ENCODE data around the gene TLX3. TPM values are rescaled to one million over a fixed set of nuclear protein-coding genes. Genes with fewer than 3 reads are reported as not detected.

Gene TLX3
- total RNA-seq, 1 donor from 2014 or later: not detected

GRCh38 chr5:171275841-171276544, 33.1 kb upstream of the TLX3 start:
- H3K4me1 Mint-ChIP-seq: peaks cover 17% of the 10 kb centered on the region
- no peak overlapping the region for H3K4me3 Mint-ChIP-seq

GRCh38 chr5:171283753-171284152, 25.3 kb upstream of the TLX3 start:
- Mint-ChIP-seq H3K9me3 (no peaks in the 10 kb centered on the region), H3K4me1 (peaks cover 2% of the 10 kb centered on the region), H3K4me3 (no peak overlapping the region), H3K27ac (no peak overlapping the region), H3K36me3 (peaks cover 5% of the 10 kb centered on the region), H3K27me3 (ENCODE audit: low read depth) (no peaks in the 10 kb centered on the region)
- TF ChIP-seq CTCF (IDR thresholded peaks at IDR 0.05; ENCODE audit: unreplicated experiment): no peak
- DNase-seq (ENCODE audit: low spot score in 2 of 2, unreplicated experiment in 2 of 2): no peak

More at GRCh38 chr5:171275841-171276544, 33.1 kb upstream of the TLX3 start:
- DNase-seq (ENCODE audit: low spot score in 2 of 2, unreplicated experiment in 2 of 2): no peak
- Mint-ChIP-seq H3K27me3 (ENCODE audit: low read depth) (no peaks in the 10 kb centered on the region), H3K9me3 (peaks cover 7% of the 10 kb centered on the region), H3K36me3 (no peaks in the 10 kb centered on the region), H3K27ac (no peak overlapping the region)
- no peak for TF ChIP-seq CTCF (IDR thresholded peaks at IDR 0.05; ENCODE audit: unreplicated experiment)

GRCh38 chr5:171285465-171285864, 23.6 kb upstream of the TLX3 start:
- Mint-ChIP-seq H3K4me1 (peaks cover 2% of the 10 kb centered on the region), H3K4me3 (no peak overlapping the region), H3K9me3 (no peaks in the 10 kb centered on the region), H3K36me3 (peaks cover 5% of the 10 kb centered on the region), H3K27ac (no peak overlapping the region), H3K27me3 (ENCODE audit: low read depth) (no peaks in the 10 kb centered on the region)
- no peak for TF ChIP-seq CTCF (IDR thresholded peaks at IDR 0.05; ENCODE audit: unreplicated experiment)
- no peak for DNase-seq (ENCODE audit: low spot score in 2 of 2, unreplicated experiment in 2 of 2)

GRCh38 chr5:171288066-171288465, 21.0 kb upstream of the TLX3 start:
- Mint-ChIP-seq H3K9me3 (no peaks in the 10 kb centered on the region), H3K27me3 (ENCODE audit: low read depth) (no peaks in the 10 kb centered on the region), H3K4me3 (no peak overlapping the region), H3K4me1 (peaks cover 2% of the 10 kb centered on the region), H3K36me3 (peaks cover under 1% of the 10 kb centered on the region), H3K27ac (no peak overlapping the region)
- no peak for TF ChIP-seq CTCF (IDR thresholded peaks at IDR 0.05; ENCODE audit: unreplicated experiment)
- DNase-seq (ENCODE audit: low spot score in 2 of 2, unreplicated experiment in 2 of 2): no peak

GRCh38 chr5:171291371-171291770, 17.7 kb upstream of the TLX3 start:
- H3K36me3 Mint-ChIP-seq: peaks cover 4% of the 10 kb centered on the region
- no peaks in the 10 kb centered on the region for H3K27me3 Mint-ChIP-seq (ENCODE audit: low read depth)
- H3K27ac Mint-ChIP-seq: no peak overlapping the region
- no peak for DNase-seq (ENCODE audit: low spot score in 2 of 2, unreplicated experiment in 2 of 2)
- peaks cover 13% of the 10 kb centered on the region for H3K4me1 Mint-ChIP-seq
- no peaks in the 10 kb centered on the region for H3K9me3 Mint-ChIP-seq
- no peak overlapping the region for H3K4me3 Mint-ChIP-seq
- TF ChIP-seq CTCF (IDR thresholded peaks at IDR 0.05; ENCODE audit: unreplicated experiment): no peak
